GM20431 (cell line): Measurements from ENCODE around the gene PAFAH1B2.

ENCODE experiments used
- in situ Hi-C: fragments of 300-500 bp; cut with MseI, MboI; formaldehyde crosslinking; loops from one replicate; pipeline ENCODE4 v1.15.0; 2020; ENCODE audit warnings: low sequenced_read_pairs; ENCODE audit not compliant: unreplicated experiment

The PAFAH1B2 gene, protein sequence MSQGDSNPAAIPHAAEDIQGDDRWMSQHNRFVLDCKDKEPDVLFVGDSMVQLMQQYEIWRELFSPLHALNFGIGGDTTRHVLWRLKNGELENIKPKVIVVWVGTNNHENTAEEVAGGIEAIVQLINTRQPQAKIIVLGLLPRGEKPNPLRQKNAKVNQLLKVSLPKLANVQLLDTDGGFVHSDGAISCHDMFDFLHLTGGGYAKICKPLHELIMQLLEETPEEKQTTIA

GRCh38 chr11:117143871-117144476 is at the start of gene PAFAH1B2:
TSS of gene PAFAH1B2 (plus strand) at chr11:117144287. CDS start at chr11:117152448, 8,161 bp downstream.
- in situ Hi-C loops: no loop called here

DNA sequence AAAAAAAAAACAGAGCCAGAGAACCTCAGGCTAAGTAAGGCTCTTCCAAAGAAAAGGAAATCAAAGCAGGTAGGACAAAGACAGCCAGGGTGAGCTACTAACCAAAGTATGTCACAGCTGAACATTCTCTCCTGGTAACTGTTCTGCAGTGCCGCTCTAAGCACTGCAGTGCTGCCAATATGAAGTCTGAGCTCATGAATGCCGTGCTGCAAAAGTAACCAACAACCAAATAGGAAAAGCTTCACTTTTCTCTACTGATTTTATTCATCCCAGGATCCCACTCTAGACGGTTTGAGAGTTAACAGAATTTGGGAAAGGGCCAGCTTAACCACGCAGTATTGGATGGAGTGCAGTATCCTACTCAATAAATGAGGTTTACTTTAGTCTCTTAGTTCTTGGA is 49.3 kb upstream of the PAFAH1B2 start:
- in situ Hi-C loops: no loop called here

GRCh38 chr11:117095284-117096161 is 48.6 kb upstream of the PAFAH1B2 start:
- in situ Hi-C loops: no loop called here

DNA sequence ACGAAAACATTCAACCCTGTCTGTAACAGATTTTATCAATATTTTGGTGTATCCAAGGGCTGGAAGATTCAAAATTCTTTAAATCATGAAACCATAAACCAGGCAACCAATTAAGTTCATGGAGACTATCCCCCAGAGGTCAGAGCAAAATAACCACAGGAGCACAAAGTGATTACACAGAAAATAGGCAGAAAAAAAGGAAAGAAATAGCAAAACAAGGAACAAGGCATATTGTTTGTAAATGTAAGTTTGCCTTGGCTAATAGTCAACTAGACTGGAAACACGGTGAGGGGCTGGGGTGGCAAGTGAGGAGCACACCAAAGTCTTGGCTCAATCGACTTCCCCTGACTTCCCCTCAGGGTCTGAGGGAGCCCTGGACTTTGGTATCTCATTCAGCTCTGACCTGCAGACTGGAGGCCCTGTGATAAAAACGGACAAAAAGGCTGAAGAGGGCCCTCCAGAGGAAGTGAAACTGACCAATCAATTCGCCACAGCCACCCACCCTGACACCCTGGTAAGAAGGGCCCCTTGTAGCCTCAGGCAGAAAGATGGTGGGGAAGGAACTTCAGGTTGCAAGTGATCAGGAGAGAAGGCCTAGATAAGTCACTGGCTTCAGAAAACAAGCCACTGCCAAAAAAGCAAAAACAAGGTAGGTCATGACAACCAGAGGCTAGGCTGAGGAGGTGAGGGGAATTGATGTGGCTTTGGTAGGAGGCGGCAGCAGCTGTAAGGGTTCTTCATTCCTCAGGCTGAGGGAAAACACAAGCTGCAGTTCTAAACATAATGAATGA is 47.7 kb upstream of the PAFAH1B2 start:
- in situ Hi-C loops: no loop called here

DNA sequence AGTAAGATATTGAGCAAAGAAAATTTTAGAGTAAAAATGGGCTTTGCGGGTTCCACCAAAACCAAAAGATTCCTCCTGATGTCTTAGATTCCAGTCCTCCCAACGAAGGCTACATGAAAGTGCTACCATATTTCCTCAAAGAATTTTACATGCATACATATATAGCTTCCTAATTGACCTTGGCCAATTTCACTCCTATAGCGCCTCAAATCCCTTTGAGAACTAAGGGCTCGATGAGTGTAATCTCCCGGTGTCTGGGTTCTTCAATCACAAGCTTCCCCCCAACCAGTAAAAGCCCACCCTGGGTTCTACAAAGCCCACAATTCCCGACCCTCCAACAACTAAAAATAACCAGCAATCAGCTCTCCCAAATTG is 47.1 kb upstream of the PAFAH1B2 start:
- in situ Hi-C loops: no loop called here

DNA sequence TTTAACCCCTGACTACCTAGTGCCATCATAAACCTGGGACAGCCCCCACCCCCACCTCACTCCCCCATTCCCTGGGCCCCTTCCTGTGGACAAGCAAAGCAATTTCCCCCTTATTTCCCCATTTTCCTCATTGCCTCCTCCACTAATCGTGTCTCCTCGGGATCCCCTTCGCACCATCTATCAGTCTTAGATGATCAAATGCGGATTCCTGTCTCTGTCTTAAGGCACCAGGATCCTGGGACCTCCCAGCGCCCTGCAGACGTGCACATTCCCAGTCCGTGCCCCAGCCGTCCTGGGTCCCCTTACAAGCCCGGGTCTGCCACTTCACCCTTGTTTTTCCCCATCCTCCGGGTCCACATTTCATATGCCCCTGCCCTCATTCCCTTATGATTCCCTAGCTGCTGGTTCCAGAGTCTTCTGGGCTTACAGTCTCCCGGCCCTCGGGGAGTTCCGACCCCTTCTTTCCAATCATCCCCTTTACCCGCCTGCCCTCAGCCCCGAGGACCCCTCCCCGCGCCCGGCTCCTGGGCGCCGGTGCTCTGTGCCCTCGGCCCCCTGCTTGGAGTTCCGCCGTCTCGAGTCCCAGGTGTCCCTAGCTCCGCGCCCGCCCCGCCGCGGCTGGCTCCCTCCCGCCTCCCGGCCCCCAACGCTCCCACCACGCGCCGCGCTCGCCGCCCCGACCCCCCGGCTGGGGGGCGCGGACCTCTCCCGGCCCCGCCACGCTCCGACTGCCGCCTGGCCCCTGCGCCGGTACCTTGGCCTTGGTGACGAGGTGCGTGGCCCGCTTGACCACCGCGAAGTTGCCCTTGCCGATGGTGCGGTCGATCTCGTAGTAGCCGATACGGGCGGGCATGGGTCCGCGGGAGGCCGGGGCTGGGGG is 46.5 kb upstream of the PAFAH1B2 start:
- in situ Hi-C loops: no loop called here

DNA sequence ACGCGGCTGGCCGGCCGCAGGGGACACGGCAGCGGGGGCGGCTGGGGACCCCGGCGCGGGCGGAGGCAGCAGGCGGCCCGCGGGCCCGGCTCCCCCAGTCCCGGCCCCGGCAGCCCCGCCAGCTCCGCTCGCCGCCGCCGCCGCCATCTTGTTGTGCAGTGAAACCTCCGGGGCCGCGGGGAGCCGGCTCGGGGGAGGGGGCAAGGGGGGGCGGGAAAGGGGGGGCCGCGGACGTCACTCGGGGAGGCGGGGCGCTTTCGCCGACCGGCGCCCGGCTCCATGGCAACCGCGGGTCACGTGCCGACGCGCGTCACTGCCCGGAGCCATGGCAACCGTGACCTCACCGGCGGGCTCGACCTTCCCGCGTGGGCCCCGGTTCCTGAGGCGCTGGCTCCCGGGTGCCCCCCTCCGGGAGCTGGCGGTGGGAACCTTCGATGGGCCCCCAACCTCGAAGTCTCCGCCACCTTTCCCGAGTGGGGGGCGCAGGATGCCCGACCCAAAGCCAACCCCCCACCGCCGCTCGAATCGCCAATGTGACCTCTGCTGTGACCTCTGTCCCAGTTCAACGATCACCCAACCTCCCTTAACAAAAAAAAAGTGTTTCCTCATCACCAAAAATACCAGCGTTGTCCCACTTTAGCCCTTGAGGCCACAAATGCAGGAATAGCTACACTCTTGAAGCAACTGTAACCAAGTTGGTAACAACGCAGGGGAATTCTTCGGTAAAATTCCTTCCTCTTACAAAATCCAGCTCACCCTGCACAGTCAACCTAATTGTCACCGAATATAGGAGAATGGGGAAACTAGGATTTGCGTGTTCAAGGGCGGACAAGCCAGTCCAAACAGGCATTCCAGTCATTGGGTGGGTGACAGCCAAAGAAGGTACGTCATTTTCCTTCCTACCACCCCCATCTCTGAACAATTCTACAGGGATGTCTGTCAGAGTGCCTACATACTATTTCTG is 45.5 kb upstream of the PAFAH1B2 start, which contains the start of gene SIK3:
Gene SIK3 (minus strand): TSS at position 160 of the 964 bp plus-strand sequence. CDS start 13 bp downstream, at position 147.
- in situ Hi-C loops: no loop called here

- in situ Hi-C loops: loop anchor here (10.0 to 25.0 kb wide), 2 partner anchors 225 to 312 kb away; partner anchors contain the start of genes APOA5 and ZPR1
Measured at GRCh38 chr11:117099696-117100095, 44.4 kb upstream of the PAFAH1B2 start.

GRCh38 chr11:117100556-117100955 is 43.5 kb upstream of the PAFAH1B2 start:
- in situ Hi-C loops: loop anchor here (10.0 to 25.0 kb wide), 2 partner anchors 226 to 313 kb away; partner anchors contain the start of genes APOA5 and ZPR1

GRCh38 chr11:117107701-117108590 is 36.1 kb upstream of the PAFAH1B2 start:
- in situ Hi-C loops: loop anchor here (10.0 to 25.0 kb wide), 2 partner anchors 233 to 321 kb away; partner anchors contain the start of genes APOA5 and ZPR1

DNA sequence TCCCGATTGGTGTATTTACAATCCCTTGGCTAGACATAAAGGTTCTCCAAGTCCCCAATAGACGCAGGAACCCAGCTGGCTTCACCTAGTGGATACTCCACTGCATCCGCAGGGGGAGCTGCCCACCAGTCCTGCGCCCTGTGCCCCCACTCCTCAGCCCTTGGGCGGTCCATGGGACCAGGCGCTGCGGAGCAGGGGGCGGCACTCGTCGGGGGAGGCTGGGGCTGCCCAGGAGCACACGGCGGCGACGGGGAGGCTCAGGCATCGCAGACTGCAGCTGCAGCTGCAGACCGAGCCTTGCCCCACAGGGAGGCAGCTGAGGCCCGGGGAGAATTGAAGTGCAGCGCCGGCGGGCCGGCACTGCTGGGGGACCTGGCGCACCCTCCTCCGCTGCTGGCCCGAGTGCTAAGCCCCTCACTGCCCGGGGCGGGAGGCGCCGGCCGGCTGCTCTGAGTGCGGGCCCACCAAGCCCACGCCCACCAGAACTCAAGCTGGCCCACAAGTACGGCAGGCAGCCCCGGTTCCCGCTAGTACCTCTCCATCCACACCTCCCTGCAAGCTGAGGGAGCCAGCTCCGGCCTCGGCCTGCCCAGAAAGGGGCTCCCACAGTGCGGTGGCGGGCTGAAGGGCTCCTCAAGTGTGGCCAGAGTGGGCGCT is 33.7 kb upstream of the PAFAH1B2 start:
- in situ Hi-C loops: loop anchor here (25.0 kb wide), 1 partner anchor 323 kb away; the partner anchor contains the start of genes APOA5 and ZPR1

- in situ Hi-C loops: loop anchor here (25.0 kb wide), 1 partner anchor 325 kb away; the partner anchor contains the start of genes APOA5 and ZPR1
Measured at GRCh38 chr11:117112497-117112896, 31.6 kb upstream of the PAFAH1B2 start.

- in situ Hi-C loops: loop anchor here (25.0 kb wide), 1 partner anchor 326 kb away; the partner anchor contains the start of genes APOA5 and ZPR1
Measured at GRCh38 chr11:117112939-117113338, 31.1 kb upstream of the PAFAH1B2 start.

- in situ Hi-C loops: loop anchor here (25.0 kb wide), 1 partner anchor 330 kb away; the partner anchor contains the start of genes APOA5 and ZPR1
Measured at GRCh38 chr11:117117681-117118080, 26.4 kb upstream of the PAFAH1B2 start.

DNA sequence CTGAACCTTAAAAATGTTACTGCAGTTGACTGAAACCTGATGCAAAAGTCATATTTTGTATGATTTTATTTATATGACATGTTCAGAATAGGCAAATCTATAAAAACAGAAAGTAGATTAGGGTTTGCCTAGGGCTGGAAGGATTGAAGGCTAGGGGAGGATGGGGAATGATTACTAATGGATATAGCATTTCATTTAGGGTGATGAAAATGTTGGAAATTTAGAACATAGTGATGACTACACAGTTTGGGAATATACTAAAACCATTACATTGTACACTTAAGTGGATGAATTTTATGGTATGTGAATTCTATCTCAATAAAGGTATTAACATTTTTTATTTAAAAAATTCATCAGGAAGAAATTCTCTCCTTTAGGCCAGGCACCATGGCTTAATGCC is 22.9 kb upstream of the PAFAH1B2 start:
- in situ Hi-C loops: loop anchor here (25.0 kb wide), 1 partner anchor 334 kb away; the partner anchor contains the start of genes APOA5 and ZPR1

DNA sequence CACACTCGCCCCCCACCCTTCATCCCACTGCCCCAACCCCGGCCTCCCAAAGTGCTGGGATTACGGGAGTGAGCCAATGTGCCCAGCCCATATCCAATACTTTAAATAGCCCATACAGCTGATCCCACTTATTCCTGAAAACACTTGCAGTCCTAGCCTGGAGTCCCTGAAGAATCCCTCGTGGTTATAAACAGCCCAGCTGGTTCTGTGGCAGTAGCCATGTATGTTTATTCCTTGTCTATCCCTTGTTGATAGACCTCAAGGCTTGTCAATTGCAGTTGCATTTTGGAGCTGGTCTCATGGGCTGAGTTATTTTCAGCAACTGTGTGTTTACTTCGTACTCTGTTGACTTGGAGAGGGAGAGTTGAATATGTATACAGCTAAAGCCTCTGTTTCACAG is 21.5 kb upstream of the PAFAH1B2 start:
- in situ Hi-C loops: loop anchor here (25.0 kb wide), 1 partner anchor 335 kb away; the partner anchor contains the start of genes APOA5 and ZPR1
